ENCODE results near the gene C12orf60. TPM values are rescaled to one million over a fixed set of nuclear protein-coding genes. Genes with fewer than 3 reads are reported as not detected.

Gene C12orf60
- total and polyA plus RNA-seq, 3 donors from 2014 or later, result 5.3 to 20.6 (median 11.7) TPM

DNA sequence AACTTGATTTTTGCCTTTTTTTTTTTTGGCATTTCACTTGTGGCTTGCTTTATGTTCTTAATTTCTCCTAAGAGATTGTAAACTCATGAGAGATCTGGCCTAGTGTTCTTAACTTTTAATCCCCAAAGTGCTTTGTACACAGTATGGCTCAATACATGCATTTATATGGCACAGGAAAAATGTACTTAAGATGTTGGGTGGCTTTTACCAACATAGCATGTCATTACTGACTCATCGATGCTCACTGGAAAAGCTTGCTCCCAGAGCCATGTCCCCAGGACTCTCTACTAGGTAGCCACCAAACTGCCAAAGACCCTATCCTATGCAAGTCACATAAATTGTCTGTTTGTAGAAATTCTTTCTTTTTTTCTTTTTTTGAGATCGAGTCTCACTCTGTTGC lies 23.6 kb downstream of the C12orf60 start:
- Histone ChIP-seq H3K9me3 (no peaks in the 10 kb centered on the region), H3K36me3 (ENCODE audit: low read depth, missing control alignments) (no peaks in the 10 kb centered on the region), H3K27me3 (no peaks in the 10 kb centered on the region), H3K4me3 (no peak overlapping the region), H3K4me1 (no peaks in the 10 kb centered on the region), H3K27ac (no peak overlapping the region)
- TF ChIP-seq CTCF (IDR thresholded peaks at IDR 0.05) (no peak), POLR2A (IDR thresholded peaks at IDR 0.05) (no peak)
- 95 to 96% methylated on average over 2 of the region's 2 CpGs for WGBS, 2 donors
- intact Hi-C loops (cut with DNase I; ENCODE audit: low total_unique reads), result no loop called here
- no peak for DNase-seq

- Histone ChIP-seq H3K36me3 (ENCODE audit: low read depth, missing control alignments) (no peaks in the 10 kb centered on the region), H3K4me3 (no peak overlapping the region), H3K4me1 (no peaks in the 10 kb centered on the region), H3K9me3 (no peaks in the 10 kb centered on the region), H3K27me3 (no peaks in the 10 kb centered on the region), H3K27ac (no peak overlapping the region)
- peak; percentile 30 for DNase-seq
- intact Hi-C loops (cut with DNase I; ENCODE audit: low total_unique reads), result no loop called here
- TF ChIP-seq POLR2A (IDR thresholded peaks at IDR 0.05) (no peak), CTCF (IDR thresholded peaks at IDR 0.05) (no peak)
Observed at GRCh38 chr12:14828892-14829291, 25.4 kb downstream of the C12orf60 start.

GRCh38 chr12:14833336-14833735 lies 29.9 kb downstream of the C12orf60 start:
- Histone ChIP-seq H3K4me1 (no peaks in the 10 kb centered on the region), H3K4me3 (no peak overlapping the region), H3K9me3 (no peaks in the 10 kb centered on the region), H3K36me3 (ENCODE audit: low read depth, missing control alignments) (no peaks in the 10 kb centered on the region), H3K27me3 (no peaks in the 10 kb centered on the region), H3K27ac (no peak overlapping the region)
- TF ChIP-seq POLR2A (IDR thresholded peaks at IDR 0.05) (no peak), CTCF (IDR thresholded peaks at IDR 0.05) (no peak)
- DNase-seq, result no peak
- WGBS, 2 donors, result 89 to 92% methylated on average over 3 of the region's 3 CpGs
- intact Hi-C loops (cut with DNase I; ENCODE audit: low total_unique reads), result no loop called here

GRCh38 chr12:14833952-14834351 lies 30.5 kb downstream of the C12orf60 start:
- Histone ChIP-seq H3K4me3 (no peak overlapping the region), H3K27ac (no peak overlapping the region), H3K4me1 (no peaks in the 10 kb centered on the region), H3K9me3 (no peaks in the 10 kb centered on the region), H3K27me3 (no peaks in the 10 kb centered on the region), H3K36me3 (ENCODE audit: low read depth, missing control alignments) (no peaks in the 10 kb centered on the region)
- intact Hi-C loops (cut with DNase I; ENCODE audit: low total_unique reads), result no loop called here
- 39 to 46% methylated on average over 1 of the region's 1 CpG for WGBS, 2 donors
- DNase-seq, result no peak
- TF ChIP-seq POLR2A (IDR thresholded peaks at IDR 0.05) (no peak), CTCF (IDR thresholded peaks at IDR 0.05) (no peak)

DNA sequence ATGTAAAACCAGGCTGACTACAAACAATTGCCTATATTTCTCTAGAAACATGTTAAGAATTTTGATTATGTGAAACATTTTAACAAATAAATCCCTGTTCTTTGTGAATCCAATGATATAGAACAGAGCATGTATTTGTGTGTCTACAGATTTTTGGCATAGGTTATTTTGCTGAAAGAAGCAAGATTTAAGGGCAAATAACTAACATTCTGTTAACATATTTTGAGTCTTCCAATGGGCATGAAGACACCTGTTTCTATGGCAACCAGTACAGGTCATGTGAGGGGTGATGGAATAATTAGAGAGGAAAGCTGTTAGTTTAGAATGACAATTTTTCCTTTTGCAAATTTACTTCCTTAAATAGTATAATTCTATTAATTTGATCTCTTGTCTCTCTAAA lies 31.0 kb downstream of the C12orf60 start:
- Histone ChIP-seq H3K36me3 (ENCODE audit: low read depth, missing control alignments) (no peaks in the 10 kb centered on the region), H3K4me1 (no peaks in the 10 kb centered on the region), H3K4me3 (no peak overlapping the region), H3K27ac (no peak overlapping the region), H3K9me3 (no peaks in the 10 kb centered on the region), H3K27me3 (no peaks in the 10 kb centered on the region)
- TF ChIP-seq CTCF (IDR thresholded peaks at IDR 0.05), result no peak
- no peak for TF ChIP-seq POLR2A (IDR thresholded peaks at IDR 0.05)
- DNase-seq, result no peak
- intact Hi-C loops (cut with DNase I; ENCODE audit: low total_unique reads), result no loop called here
